Psoas muscle (tissue), 8 donors: ENCODE data around the gene ABCC1. TPM values are rescaled to one million over a fixed set of nuclear protein-coding genes. Genes with fewer than 3 reads are reported as not detected.
"Not testable (repeated sequence)": the region's sequence is repeated elsewhere in the genome, so short reads cannot be mapped to it uniquely, and the experiment has no call there.

Source experiments
- ATAC-seq, 4 donors: fragments of 200-7000 bp; cut with Tn5 transposase; one replicate each; pipeline ENCODE4 v1.9.1; 2020; ENCODE audit warnings: moderate library complexity in 3 of 4, mild to moderate bottlenecking in 2 of 4
- DNase-seq, 2 donors: peaks; one replicate each; pipeline ENCODE4 v3.0.0-alpha.2; 2020
- H3K27ac ChIP-seq: fragments of 200-600 bp; one replicate; pipeline ENCODE4 v1.8.0; 2022
- H3K27me3 ChIP-seq, 3 donors: fragments of 200-600 bp in 1 of 3; one replicate each; pipeline versions ENCODE4 v1.6.1 to v1.8.0; 2013 to 2022; ENCODE audit warnings: low read length in 2 of 3, mild to moderate bottlenecking in 2 of 3, moderate library complexity in 1 of 3; ENCODE audit not compliant: insufficient read depth in 3 of 3
- H3K36me3 ChIP-seq, 2 donors: fragments of 200-600 bp in 1 of 2; one replicate each; pipeline versions ENCODE4 v1.6.1 to v1.8.0; 2013 to 2022; ENCODE audit warnings: low read depth in 1 of 2, mild to moderate bottlenecking in 1 of 2, moderate library complexity in 1 of 2; ENCODE audit not compliant: insufficient read depth in 1 of 2
- H3K4me1 ChIP-seq: fragments of 200-600 bp; one replicate; pipeline ENCODE4 v1.8.0; 2022
- H3K4me3 ChIP-seq: fragments of 200-600 bp; one replicate; pipeline ENCODE4 v1.8.0; 2022; ENCODE audit warnings: mild to moderate bottlenecking
- H3K9me3 ChIP-seq: fragments of 200-600 bp; one replicate; pipeline ENCODE4 v1.8.0; 2022
- CTCF ChIP-seq: fragments of 200-600 bp; IDR thresholded peaks from one replicate; pipeline ENCODE4 v1.8.0; 2022; ENCODE audit warnings: antibody characterized with exemption
- WGBS, 3 donors: extraction: QIAGEN DNeasy Blood & Tissue Kit; methylation state at CpG; one replicate each; pipeline versions ENCODE4 v1.1.6 to v1.1.7; 2013; 5-methylcytosine and 5-hydroxymethylcytosine counted together
- intact Hi-C, 2 donors: fragments of 100-400 bp; cut with DNase I; formaldehyde crosslinking; loops; one replicate each; pipeline versions ENCODE4 v1.11.0 to v1.14.2; 2022
- polyA plus RNA-seq, 3 donors: library from polyadenylated mRNA; stranded (reverse); fragments of 200-250 nt; gene quantifications; one replicate each; pipeline ENCODE4 v1.2.3, GENCODE V29; 2013
- total RNA-seq, 4 donors: library from RNA; stranded (reverse); fragmentation: NEBNext Ultra II Directional in 2 of 4; extraction: Animal tissue kit (Norgen Biotek cat#: 25700) in 2 of 4; gene quantifications; one replicate each; pipeline versions ENCODE4 v1.2.1 to v1.2.4, GENCODE V29; 2021 to 2023
- donor health status: healthy with polysubstance abuse.
- donor health status: DM: no; HTN: no; CAD: no; lungs with moderate emphysema.
- donor health status: Bipolar disorder and iron deficiency.
- donor health status: healthy.
- donor health status: DM: yes; HTN: yes; CAD: no.
- donor health status: DM: no; HTN: no; CAD: no.
- donor health status: DM: no; HTN: no; CAD: no.
- donor health status: DM: yes; HTN: yes; CAD: no.

Gene ABCC1
- total and polyA plus RNA-seq, 7 donors, result 7.4 to 36.5 (median 20.5) TPM

DNA sequence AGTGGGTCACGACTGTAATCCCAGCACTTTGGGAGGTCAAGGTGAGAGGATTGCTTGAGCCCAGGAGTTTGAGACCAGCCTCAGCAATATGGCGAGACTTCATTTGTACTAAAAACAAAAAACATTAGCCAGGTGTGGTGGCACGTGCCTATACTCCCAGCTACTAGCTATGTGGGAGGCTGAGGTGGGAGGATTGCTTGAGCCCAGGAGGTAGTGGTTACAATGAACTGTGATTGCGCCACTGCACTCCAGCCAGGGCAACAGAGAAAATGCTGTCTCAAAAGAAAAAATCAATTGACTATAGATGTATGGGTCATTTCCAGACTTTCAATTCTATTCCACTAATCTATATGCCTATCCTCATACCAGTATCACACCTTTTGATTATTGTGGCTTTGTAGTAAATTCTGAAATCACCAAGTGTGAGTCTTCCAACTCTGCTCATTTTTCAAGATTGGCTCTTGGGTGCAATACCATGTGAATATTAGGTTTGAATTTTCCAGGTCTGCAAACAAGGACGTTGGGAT lies 33.8 kb upstream of the ABCC1 start:
- 75 to 87% (median 84%) methylated on average over 5 of the region's 5 CpGs for WGBS, 3 donors
- no peaks in the 10 kb centered on the region for H3K27me3 ChIP-seq
- no peaks in the 10 kb centered on the region for H3K36me3 ChIP-seq
- H3K4me1 ChIP-seq, result no peaks in the 10 kb centered on the region
- H3K4me3 ChIP-seq, result no peak overlapping the region
- no peaks in the 10 kb centered on the region for H3K9me3 ChIP-seq
- TF ChIP-seq CTCF, result no peak
- H3K27ac ChIP-seq, result no peak overlapping the region
- ATAC-seq, result no peak
- intact Hi-C loops, result no loop called here
- no peak for DNase-seq

GRCh38 chr16:15916323-15916722 lies 33.1 kb upstream of the ABCC1 start:
- H3K36me3 ChIP-seq, result no peaks in the 10 kb centered on the region
- no peak overlapping the region for H3K27ac ChIP-seq
- ATAC-seq (no peak), DNase-seq (no peak)
- WGBS, 3 donors, result 82 to 85% (median 84%) methylated on average over 8 of the region's 8 CpGs
- TF ChIP-seq CTCF, result no peak
- no peaks in the 10 kb centered on the region for H3K9me3 ChIP-seq
- no peaks in the 10 kb centered on the region for H3K4me1 ChIP-seq
- no peak overlapping the region for H3K4me3 ChIP-seq
- intact Hi-C loops, result no loop called here
- H3K27me3 ChIP-seq, result no peaks in the 10 kb centered on the region

GRCh38 chr16:15918314-15918713 lies 31.1 kb upstream of the ABCC1 start:
- H3K4me3 ChIP-seq, H3K9me3 ChIP-seq, H3K27ac ChIP-seq, DNase-seq, H3K4me1 ChIP-seq, intact Hi-C loops, H3K27me3 ChIP-seq, H3K36me3 ChIP-seq, ATAC-seq: not testable (repeated sequence)
- 75 to 83% (median 76%) methylated on average over 3 of the region's 3 CpGs for WGBS, 3 donors

DNA sequence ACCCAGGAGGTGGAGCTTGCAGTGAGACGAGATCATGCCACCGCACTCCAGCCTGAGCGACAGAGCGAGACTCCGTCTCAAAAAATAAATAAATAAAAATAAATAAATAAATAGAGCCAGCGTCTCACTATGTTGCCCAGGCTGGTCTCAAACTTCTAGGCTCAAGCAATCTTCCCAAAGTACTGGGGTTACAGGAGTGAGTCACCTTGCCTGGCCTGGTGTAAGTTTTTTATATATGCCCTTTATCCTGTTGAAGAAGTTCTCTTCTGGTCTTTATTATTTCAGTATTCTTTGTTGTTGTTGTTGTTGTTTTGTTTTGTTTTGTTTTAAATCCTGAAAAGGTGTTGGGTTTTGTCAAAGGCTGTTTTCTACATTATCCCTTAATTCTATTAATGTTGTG lies 30.1 kb upstream of the ABCC1 start:
- no peak for TF ChIP-seq CTCF
- H3K4me3 ChIP-seq, result no peak overlapping the region
- DNase-seq, result no peak
- intact Hi-C loops, result no loop called here
- WGBS, 3 donors, result 92 to 95% (median 94%) methylated on average over 6 of the region's 6 CpGs
- H3K27me3 ChIP-seq, result no peaks in the 10 kb centered on the region
- H3K27ac ChIP-seq, result no peak overlapping the region
- no peaks in the 10 kb centered on the region for H3K9me3 ChIP-seq
- ATAC-seq, result no peak
- H3K36me3 ChIP-seq, result no peaks in the 10 kb centered on the region
- no peaks in the 10 kb centered on the region for H3K4me1 ChIP-seq

GRCh38 chr16:15924996-15925395 lies 24.4 kb upstream of the ABCC1 start:
- Histone ChIP-seq H3K27ac (no peak overlapping the region), H3K4me1 (no peaks in the 10 kb centered on the region), H3K9me3 (no peaks in the 10 kb centered on the region), H3K36me3 (no peaks in the 10 kb centered on the region), H3K4me3 (no peak overlapping the region), H3K27me3 (no peaks in the 10 kb centered on the region)
- ATAC-seq, result no peak
- intact Hi-C loops, result loop anchor here in 1 of 2 donors (10.0 kb wide), 1 partner anchor 80 kb away; no protein-coding TSS in a partner anchor
- no peak for TF ChIP-seq CTCF
- no peak for DNase-seq
- WGBS, 3 donors, result 91 to 92% (median 92%) methylated on average over 13 of the region's 13 CpGs
